22Rv1 (cell line): ENCODE measurements around the gene CD58.
"Not testable (repeated sequence)": the region's sequence is repeated elsewhere in the genome, so short reads cannot be mapped to it uniquely, and the experiment has no call there.

Experiments used
- CTCF ChIP-seq: fragments of 450-650 bp; IDR thresholded peaks from 2 replicates; pipeline ENCODE4 v1.5.1; 2017; ENCODE audit warnings: mild to moderate bottlenecking
- ZFX ChIP-seq: fragments of 450-650 bp; IDR thresholded peaks from 2 replicates; pipeline ENCODE4 v1.6.1; 2017; ENCODE audit warnings: antibody characterized with exemption, borderline replicate concordance

GRCh38 chr1:116591006-116591950 is 20.5 kb upstream of the CD58 start:
- TF ChIP-seq CTCF, ZFX: not testable (repeated sequence)
